HepG2 (cell line): ENCODE measurements around the gene RPL11. TPM values are rescaled to one million over a fixed set of nuclear protein-coding genes. Genes with fewer than 3 reads are reported as not detected.

Experiments used
- AGO2 ChIP-seq: fragments of 200-400 bp; formaldehyde crosslinking; optimal IDR thresholded peaks from 2 replicates; pipeline ENCODE3; 2017; ENCODE audit warnings: mild to moderate bottlenecking, low read depth, low read length, moderate library complexity
- EED ChIP-seq: sonication (generic); formaldehyde crosslinking; IDR thresholded peaks from 2 replicates; pipeline ENCODE4 v1.5.0; 2020; ENCODE audit warnings: mild to moderate bottlenecking, missing genetic modification reagents
- EHMT2 ChIP-seq: fragments of 200-600 bp; sonication (generic); IDR thresholded peaks from 2 replicates; pipeline ENCODE4 v1.7.0; 2017; ENCODE audit warnings: antibody characterized with exemption, low read depth, low read length, borderline replicate concordance
- HNF4G ChIP-seq, 2 experiments: sonication (generic) in 1 of 2; formaldehyde crosslinking in 1 of 2; IDR thresholded peaks; 2 replicates each; pipeline versions ENCODE4 v1.4.0 to v1.6.1; 2011 to 2020; ENCODE audit warnings: borderline replicate concordance in 2 of 2, low read depth in 2 of 2, mild to moderate bottlenecking in 2 of 2, low read length in 1 of 2, missing genetic modification reagents in 1 of 2, moderate library complexity in 1 of 2
- KAT2B ChIP-seq: fragments of 150-350 bp; IDR thresholded peaks from 2 replicates; pipeline ENCODE4 v1.6.1; 2014; ENCODE audit warnings: low read depth, low read length, borderline replicate concordance
- MTF1 ChIP-seq: sonication (generic); formaldehyde crosslinking; IDR thresholded peaks from 2 replicates; pipeline ENCODE4 v1.5.0; 2020; ENCODE audit warnings: missing genetic modification reagents
- SMAD9 ChIP-seq: sonication (generic); formaldehyde crosslinking; IDR thresholded peaks from 2 replicates; pipeline ENCODE4 v1.5.1; 2020; ENCODE audit warnings: mild to moderate bottlenecking, missing genetic modification reagents
- SOX6 ChIP-seq, 2 experiments: fragments of 450-650 bp in 1 of 2; sonication (generic) in 1 of 2; formaldehyde crosslinking in 1 of 2; IDR thresholded peaks; 2 replicates each; pipeline versions ENCODE4 v1.4.0 to v1.6.1; 2017 to 2020; ENCODE audit warnings: antibody characterized with exemption in 1 of 2, mild to moderate bottlenecking in 1 of 2, missing genetic modification reagents in 1 of 2
- TEAD3 ChIP-seq: optimal IDR thresholded peaks from 2 replicates; pipeline ENCODE3; 2016; ENCODE audit warnings: borderline replicate concordance
- THAP11 ChIP-seq: IDR thresholded peaks from 2 replicates; pipeline ENCODE4 v1.6.1; 2016; ENCODE audit warnings: missing biosample characterization, missing genetic modification reagents
- YEATS4 ChIP-seq: sonication (generic); formaldehyde crosslinking; IDR thresholded peaks from 2 replicates; pipeline ENCODE4 v1.4.0; 2020; ENCODE audit warnings: missing genetic modification reagents, borderline replicate concordance
- ZMAT5 ChIP-seq: sonication (generic); formaldehyde crosslinking; IDR thresholded peaks from 2 replicates; pipeline ENCODE4 v1.5.0; 2020; ENCODE audit warnings: mild to moderate bottlenecking, low read depth, missing genetic modification reagents, borderline replicate concordance
- ZNF34 ChIP-seq: sonication (generic); formaldehyde crosslinking; IDR thresholded peaks from 2 replicates; pipeline ENCODE4 v1.4.0; 2020; ENCODE audit warnings: mild to moderate bottlenecking, missing genetic modification reagents, borderline replicate concordance
- ZNF484 ChIP-seq: sonication (generic); formaldehyde crosslinking; IDR thresholded peaks from 2 replicates; pipeline ENCODE4 v1.5.1; 2020; ENCODE audit warnings: mild to moderate bottlenecking, low read depth, missing genetic modification reagents, borderline replicate concordance
- ZNF543 ChIP-seq: sonication (generic); formaldehyde crosslinking; IDR thresholded peaks from 2 replicates; pipeline ENCODE4 v1.4.0; 2020; ENCODE audit warnings: mild to moderate bottlenecking, missing genetic modification reagents
- ZNF614 ChIP-seq: IDR thresholded peaks from 2 replicates; pipeline ENCODE4 v1.6.1; 2018; ENCODE audit warnings: missing biosample characterization, missing genetic modification reagents, inconsistent platforms, borderline replicate concordance
- polyA plus RNA-seq, 8 experiments: library from polyadenylated mRNA; depleted of rRNA in 3 of 8; stranded (reverse) in 7 of 8; unstranded in 1 of 8; fragments of >200 nt; fragmentation: Illumina TruSeq in 4 of 8; extraction: Trizol in 4 of 8; gene quantifications; 2 replicates each; pipeline versions ENCODE4 v1.2.1 to v1.2.3, GENCODE V29; 2011 to 2016; ENCODE audit warnings: low read depth in 4 of 8, missing spikeins in 1 of 8, mixed read lengths in 1 of 8; ENCODE audit not compliant: insufficient read depth in 1 of 8
- total RNA-seq, 5 experiments: library from RNA; depleted of rRNA; stranded (reverse); fragments of >200 nt; fragmentation: Illumina TruSeq; extraction: Trizol; gene quantifications; 2 replicates each; pipeline ENCODE4 v1.2.3, GENCODE V29; 2016; ENCODE audit warnings: low read depth in 1 of 5
- TF ChIP-seq, protein P1 (sequence below): sonication (generic); formaldehyde crosslinking; IDR thresholded peaks from 2 replicates; pipeline ENCODE4 v1.4.0; 2020; ENCODE audit warnings: missing genetic modification reagents
- TF ChIP-seq, protein P2 (sequence below): sonication (generic); formaldehyde crosslinking; IDR thresholded peaks from 2 replicates; pipeline ENCODE4 v1.8.1; 2022; ENCODE audit warnings: mild to moderate bottlenecking, missing genetic modification reagents
- TF ChIP-seq, protein P3 (sequence below): sonication (generic); formaldehyde crosslinking; conservative IDR thresholded peaks from 2 replicates; pipeline ENCODE4 v1.4.0; 2020; ENCODE audit warnings: mild to moderate bottlenecking, missing genetic modification reagents, moderate library complexity

The RPL11 gene
- total and polyA plus RNA-seq, 2 of the 13 experiments (the other 11 are each of a cell fraction or from before 2014, with no cell fraction given), result 1,682 to 2,010 TPM

- TF ChIP-seq, protein P1, sequence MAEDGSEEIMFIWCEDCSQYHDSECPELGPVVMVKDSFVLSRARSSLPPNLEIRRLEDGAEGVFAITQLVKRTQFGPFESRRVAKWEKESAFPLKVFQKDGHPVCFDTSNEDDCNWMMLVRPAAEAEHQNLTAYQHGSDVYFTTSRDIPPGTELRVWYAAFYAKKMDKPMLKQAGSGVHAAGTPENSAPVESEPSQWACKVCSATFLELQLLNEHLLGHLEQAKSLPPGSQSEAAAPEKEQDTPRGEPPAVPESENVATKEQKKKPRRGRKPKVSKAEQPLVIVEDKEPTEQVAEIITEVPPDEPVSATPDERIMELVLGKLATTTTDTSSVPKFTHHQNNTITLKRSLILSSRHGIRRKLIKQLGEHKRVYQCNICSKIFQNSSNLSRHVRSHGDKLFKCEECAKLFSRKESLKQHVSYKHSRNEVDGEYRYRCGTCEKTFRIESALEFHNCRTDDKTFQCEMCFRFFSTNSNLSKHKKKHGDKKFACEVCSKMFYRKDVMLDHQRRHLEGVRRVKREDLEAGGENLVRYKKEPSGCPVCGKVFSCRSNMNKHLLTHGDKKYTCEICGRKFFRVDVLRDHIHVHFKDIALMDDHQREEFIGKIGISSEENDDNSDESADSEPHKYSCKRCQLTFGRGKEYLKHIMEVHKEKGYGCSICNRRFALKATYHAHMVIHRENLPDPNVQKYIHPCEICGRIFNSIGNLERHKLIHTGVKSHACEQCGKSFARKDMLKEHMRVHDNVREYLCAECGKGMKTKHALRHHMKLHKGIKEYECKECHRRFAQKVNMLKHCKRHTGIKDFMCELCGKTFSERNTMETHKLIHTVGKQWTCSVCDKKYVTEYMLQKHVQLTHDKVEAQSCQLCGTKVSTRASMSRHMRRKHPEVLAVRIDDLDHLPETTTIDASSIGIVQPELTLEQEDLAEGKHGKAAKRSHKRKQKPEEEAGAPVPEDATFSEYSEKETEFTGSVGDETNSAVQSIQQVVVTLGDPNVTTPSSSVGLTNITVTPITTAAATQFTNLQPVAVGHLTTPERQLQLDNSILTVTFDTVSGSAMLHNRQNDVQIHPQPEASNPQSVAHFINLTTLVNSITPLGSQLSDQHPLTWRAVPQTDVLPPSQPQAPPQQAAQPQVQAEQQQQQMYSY (CRISPR knock-in tag), result no peak
- no peak for TF ChIP-seq ZNF484 (CRISPR knock-in tag)
- no peak for TF ChIP-seq SOX6 (IDR thresholded peaks at IDR 0.05)
- peak; percentile 70 for TF ChIP-seq SOX6 (CRISPR knock-in tag; IDR thresholded peaks at IDR 0.05)
- TF ChIP-seq ZNF543, result no peak
- TF ChIP-seq EHMT2, result no peak
- TF ChIP-seq HNF4G (IDR thresholded peaks at IDR 0.05; ENCODE audit: borderline replicate concordance, low read depth, low read length), result no peak
- TF ChIP-seq HNF4G (CRISPR knock-in tag; IDR thresholded peaks at IDR 0.05; ENCODE audit: borderline replicate concordance, low read depth), result no peak
- no peak for TF ChIP-seq EED (CRISPR knock-in tag)
- TF ChIP-seq ZNF34 (CRISPR knock-in tag), result no peak
- no peak for TF ChIP-seq AGO2
- TF ChIP-seq MTF1, result no peak
- TF ChIP-seq, protein P2, sequence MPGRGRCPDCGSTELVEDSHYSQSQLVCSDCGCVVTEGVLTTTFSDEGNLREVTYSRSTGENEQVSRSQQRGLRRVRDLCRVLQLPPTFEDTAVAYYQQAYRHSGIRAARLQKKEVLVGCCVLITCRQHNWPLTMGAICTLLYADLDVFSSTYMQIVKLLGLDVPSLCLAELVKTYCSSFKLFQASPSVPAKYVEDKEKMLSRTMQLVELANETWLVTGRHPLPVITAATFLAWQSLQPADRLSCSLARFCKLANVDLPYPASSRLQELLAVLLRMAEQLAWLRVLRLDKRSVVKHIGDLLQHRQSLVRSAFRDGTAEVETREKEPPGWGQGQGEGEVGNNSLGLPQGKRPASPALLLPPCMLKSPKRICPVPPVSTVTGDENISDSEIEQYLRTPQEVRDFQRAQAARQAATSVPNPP (CRISPR knock-in tag), result no peak
- TF ChIP-seq ZMAT5 (CRISPR knock-in tag), result no peak
- TF ChIP-seq TEAD3 (CRISPR knock-in tag), result peak; percentile 75
- TF ChIP-seq SMAD9 (CRISPR knock-in tag), result no peak
- no peak for TF ChIP-seq YEATS4 (CRISPR knock-in tag)
- TF ChIP-seq, protein P3, sequence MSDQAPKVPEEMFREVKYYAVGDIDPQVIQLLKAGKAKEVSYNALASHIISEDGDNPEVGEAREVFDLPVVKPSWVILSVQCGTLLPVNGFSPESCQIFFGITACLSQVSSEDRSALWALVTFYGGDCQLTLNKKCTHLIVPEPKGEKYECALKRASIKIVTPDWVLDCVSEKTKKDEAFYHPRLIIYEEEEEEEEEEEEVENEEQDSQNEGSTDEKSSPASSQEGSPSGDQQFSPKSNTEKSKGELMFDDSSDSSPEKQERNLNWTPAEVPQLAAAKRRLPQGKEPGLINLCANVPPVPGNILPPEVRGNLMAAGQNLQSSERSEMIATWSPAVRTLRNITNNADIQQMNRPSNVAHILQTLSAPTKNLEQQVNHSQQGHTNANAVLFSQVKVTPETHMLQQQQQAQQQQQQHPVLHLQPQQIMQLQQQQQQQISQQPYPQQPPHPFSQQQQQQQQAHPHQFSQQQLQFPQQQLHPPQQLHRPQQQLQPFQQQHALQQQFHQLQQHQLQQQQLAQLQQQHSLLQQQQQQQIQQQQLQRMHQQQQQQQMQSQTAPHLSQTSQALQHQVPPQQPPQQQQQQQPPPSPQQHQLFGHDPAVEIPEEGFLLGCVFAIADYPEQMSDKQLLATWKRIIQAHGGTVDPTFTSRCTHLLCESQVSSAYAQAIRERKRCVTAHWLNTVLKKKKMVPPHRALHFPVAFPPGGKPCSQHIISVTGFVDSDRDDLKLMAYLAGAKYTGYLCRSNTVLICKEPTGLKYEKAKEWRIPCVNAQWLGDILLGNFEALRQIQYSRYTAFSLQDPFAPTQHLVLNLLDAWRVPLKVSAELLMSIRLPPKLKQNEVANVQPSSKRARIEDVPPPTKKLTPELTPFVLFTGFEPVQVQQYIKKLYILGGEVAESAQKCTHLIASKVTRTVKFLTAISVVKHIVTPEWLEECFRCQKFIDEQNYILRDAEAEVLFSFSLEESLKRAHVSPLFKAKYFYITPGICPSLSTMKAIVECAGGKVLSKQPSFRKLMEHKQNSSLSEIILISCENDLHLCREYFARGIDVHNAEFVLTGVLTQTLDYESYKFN, result 0 out of 2 replicates have a peak, but pooled peaks have one; percentile 14
- no peak for TF ChIP-seq KAT2B
- no peak for TF ChIP-seq THAP11 (CRISPR knock-in tag)
- TF ChIP-seq ZNF614 (CRISPR knock-in tag), result no peak
These were observed 13.4 kb downstream of the RPL11 start (continued) for GRCh38 chr1:23704834-23705495.
